Endothelial cell of umbilical vein (primary cell): ENCODE data around the gene AQP2.

ENCODE experiments used
- EZH2 ChIP-seq: IDR thresholded peaks from 2 replicates; pipeline ENCODE4 v1.6.1; 2012; ENCODE audit warnings: borderline replicate concordance, low read depth, mild to moderate bottlenecking, moderate library complexity, low read length, inconsistent platforms; ENCODE audit not compliant: severe bottlenecking
- GATA2 ChIP-seq: IDR thresholded peaks from 2 replicates; pipeline ENCODE4 v1.7.0; 2011; ENCODE audit warnings: low read depth, mild to moderate bottlenecking, moderate library complexity, mixed read lengths, low read length; ENCODE audit not compliant: insufficient read length, insufficient read depth
- POLR2A ChIP-seq: IDR thresholded peaks from 2 replicates; pipeline ENCODE4 v1.6.1; 2012; ENCODE audit warnings: low read depth, mild to moderate bottlenecking, control low read depth, low read length
- POLR2AphosphoS5 ChIP-seq: IDR thresholded peaks from 2 replicates; pipeline ENCODE4 v1.6.1; 2012; ENCODE audit warnings: low read depth, mild to moderate bottlenecking, control low read depth, low read length, moderate library complexity; ENCODE audit not compliant: insufficient read depth
- TF ChIP-seq, protein P1 (sequence below), 2 donors: IDR thresholded peaks; 1 replicate in 1 of 2; 2 replicates in 1 of 2; pipeline ENCODE4 v1.5.1; 2011; ENCODE audit warnings: low read length in 2 of 2, mild to moderate bottlenecking in 2 of 2, moderate library complexity in 2 of 2, control low read depth in 1 of 2, inconsistent platforms in 1 of 2, low read depth in 1 of 2; ENCODE audit not compliant: insufficient read depth in 1 of 2; ENCODE audit errors: extremely low read depth in 1 of 2

GRCh38 chr12:50003595-50003994 lies 53.1 kb downstream of the AQP2 start:
- TF ChIP-seq GATA2 (no peak), POLR2AphosphoS5 (no peak), EZH2 (no peak), POLR2A (no peak)
- TF ChIP-seq, protein P1, sequence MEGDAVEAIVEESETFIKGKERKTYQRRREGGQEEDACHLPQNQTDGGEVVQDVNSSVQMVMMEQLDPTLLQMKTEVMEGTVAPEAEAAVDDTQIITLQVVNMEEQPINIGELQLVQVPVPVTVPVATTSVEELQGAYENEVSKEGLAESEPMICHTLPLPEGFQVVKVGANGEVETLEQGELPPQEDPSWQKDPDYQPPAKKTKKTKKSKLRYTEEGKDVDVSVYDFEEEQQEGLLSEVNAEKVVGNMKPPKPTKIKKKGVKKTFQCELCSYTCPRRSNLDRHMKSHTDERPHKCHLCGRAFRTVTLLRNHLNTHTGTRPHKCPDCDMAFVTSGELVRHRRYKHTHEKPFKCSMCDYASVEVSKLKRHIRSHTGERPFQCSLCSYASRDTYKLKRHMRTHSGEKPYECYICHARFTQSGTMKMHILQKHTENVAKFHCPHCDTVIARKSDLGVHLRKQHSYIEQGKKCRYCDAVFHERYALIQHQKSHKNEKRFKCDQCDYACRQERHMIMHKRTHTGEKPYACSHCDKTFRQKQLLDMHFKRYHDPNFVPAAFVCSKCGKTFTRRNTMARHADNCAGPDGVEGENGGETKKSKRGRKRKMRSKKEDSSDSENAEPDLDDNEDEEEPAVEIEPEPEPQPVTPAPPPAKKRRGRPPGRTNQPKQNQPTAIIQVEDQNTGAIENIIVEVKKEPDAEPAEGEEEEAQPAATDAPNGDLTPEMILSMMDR (IDR thresholded peaks at IDR 0.05; ENCODE audit: extremely low read depth in 1 of 2, insufficient read depth in 1 of 2, low read depth in 1 of 2, low read length in 2 of 2): no peak
